GM12801 (cell line): ENCODE results near the gene MPZL3.

Experiments
- TF ChIP-seq, protein P1 (sequence below): IDR thresholded peaks from one replicate; pipeline ENCODE4 v1.5.1; 2011; ENCODE audit warnings: control low read depth; ENCODE audit not compliant: insufficient read length; ENCODE audit errors: extremely low read depth

The MPZL3 gene, protein sequence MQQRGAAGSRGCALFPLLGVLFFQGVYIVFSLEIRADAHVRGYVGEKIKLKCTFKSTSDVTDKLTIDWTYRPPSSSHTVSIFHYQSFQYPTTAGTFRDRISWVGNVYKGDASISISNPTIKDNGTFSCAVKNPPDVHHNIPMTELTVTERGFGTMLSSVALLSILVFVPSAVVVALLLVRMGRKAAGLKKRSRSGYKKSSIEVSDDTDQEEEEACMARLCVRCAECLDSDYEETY

DNA sequence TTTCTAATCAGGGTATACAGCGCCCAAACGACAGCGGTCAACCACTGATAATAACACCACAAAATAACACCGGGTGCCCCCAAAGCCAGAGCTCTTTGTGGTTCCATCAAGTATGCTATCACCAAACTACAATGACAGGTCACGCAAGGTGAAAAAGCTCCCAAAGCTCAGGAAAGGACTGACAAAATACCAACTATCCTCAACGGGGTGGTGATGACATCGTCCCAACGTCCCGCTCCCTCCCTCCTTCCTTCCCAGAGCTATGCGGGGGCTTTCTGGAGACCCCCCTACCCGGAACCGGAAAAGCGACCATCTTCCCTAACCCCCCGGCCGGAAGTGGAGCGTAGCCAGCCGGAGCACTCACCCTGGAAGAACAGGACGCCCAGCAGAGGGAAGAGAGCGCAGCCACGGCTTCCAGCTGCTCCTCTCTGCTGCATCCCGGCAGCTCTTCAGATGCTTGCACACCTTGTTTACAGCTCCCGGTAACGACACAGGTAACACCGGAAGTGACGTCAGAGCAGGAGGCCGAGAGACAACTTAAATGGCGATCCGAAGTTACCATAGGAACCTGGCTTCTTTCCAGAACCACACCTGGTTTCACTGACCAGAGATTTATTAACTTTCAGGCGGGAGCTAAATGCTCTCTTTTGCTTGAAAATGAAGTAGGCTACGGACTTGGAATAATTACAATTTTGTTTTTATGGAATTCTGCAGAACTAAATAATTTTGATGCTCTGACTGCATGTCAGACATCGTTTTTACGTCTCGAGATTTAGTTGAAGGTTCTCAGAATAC lies at the start of gene MPZL3:
TSS of gene MPZL3 (minus strand) at position 508 of the 795 bp plus-strand sequence. CDS start at position 437, 71 bp downstream.
- TF ChIP-seq, protein P1, sequence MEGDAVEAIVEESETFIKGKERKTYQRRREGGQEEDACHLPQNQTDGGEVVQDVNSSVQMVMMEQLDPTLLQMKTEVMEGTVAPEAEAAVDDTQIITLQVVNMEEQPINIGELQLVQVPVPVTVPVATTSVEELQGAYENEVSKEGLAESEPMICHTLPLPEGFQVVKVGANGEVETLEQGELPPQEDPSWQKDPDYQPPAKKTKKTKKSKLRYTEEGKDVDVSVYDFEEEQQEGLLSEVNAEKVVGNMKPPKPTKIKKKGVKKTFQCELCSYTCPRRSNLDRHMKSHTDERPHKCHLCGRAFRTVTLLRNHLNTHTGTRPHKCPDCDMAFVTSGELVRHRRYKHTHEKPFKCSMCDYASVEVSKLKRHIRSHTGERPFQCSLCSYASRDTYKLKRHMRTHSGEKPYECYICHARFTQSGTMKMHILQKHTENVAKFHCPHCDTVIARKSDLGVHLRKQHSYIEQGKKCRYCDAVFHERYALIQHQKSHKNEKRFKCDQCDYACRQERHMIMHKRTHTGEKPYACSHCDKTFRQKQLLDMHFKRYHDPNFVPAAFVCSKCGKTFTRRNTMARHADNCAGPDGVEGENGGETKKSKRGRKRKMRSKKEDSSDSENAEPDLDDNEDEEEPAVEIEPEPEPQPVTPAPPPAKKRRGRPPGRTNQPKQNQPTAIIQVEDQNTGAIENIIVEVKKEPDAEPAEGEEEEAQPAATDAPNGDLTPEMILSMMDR: no peak

DNA sequence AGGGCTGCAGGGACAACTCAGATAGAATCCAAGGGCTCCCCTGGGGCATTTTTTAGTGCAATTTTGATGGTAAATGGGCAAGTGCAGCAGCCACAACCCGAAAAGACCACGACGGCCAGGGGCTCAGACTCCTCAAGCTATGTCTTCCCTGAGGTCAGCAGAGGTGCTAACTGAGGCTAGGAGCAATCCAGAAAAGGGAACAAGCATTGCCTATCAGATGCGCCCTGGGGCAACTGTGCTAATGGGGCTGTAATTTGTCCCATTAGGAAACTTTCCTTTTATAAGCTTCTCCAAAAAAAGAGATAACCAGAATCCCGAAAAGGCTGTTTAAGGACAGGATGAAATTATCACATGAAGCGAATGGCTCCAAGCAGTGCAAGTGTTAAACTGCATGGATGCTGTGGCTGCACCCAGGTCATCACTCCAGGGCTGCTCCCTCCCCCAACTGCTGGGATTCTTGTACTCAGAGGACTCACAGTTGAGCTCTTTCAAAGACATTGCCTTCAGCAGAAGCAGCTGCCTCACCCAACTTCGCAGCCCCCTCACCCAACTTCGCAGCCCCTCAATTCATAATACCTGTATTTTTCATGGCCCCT lies 49.5 kb upstream of the MPZL3 start:
- TF ChIP-seq, protein P1: no peak

DNA sequence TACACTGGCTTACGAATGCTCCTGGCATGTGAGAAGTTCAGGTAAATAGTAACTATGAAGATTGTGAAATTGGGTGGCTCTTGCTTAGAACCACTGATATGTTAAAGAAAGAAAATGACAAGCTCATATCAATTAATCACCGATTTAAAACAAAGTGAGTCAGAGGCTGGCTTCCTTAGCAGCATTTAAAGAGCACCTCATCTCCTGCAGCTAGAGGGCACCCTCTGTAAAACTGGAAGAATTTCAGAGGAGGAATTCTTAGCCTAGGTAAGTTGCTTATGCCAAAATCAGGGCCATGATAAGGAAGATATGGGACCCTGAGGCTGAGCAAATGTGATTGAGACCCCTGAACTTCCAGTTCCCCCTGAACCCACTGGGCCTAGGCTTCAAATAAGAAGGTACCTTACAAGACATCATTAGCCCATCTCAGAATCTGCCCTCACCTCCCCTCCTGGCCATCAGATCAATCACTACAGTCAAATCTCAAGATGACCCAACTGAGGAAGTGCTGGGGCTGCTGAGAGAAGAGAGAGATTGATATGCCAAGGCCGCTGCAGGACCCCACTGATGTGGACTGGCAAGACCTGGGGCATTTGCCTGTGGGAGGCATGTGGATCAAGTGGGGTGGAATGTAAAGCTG lies 43.8 kb upstream of the MPZL3 start:
- TF ChIP-seq, protein P1: no peak

DNA sequence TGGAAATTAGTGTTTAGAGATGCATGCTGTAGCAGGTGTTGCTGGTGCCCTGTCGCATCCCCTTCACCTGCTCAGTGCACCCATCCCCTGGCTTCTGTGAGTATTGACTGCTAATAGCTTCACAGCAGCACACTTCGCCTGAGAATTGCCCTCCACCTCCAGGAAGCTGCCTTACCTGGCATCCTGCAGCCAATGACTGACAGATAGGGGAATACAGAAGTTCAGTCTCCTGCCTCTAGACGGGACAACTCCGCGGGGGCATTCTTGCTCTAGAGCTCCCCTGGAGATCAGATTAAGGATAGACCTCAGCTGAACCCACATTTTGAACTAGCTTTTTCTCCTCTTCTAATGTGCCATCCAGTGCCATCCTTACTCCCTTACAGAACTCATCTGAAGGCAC lies 43.0 kb upstream of the MPZL3 start:
- TF ChIP-seq, protein P1: no peak

DNA sequence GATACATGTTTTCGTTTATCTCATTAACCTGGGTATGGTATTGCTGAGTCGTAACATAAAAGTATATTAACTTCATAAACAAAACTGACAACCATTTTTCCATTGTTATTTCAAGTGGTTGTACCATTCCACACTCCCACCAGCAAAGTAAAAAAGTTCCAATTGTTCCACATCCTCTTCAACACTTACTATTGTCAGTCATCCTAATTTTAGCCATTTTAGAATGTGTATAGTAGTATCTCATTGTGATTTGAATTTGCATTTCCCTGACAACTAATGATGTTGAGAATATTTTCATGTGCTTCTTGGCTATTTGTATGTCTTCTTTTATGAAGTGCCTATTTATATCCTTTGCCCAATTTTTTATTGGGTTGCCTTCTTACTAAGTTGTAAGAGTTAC lies 41.9 kb upstream of the MPZL3 start:
- TF ChIP-seq, protein P1: no peak

DNA sequence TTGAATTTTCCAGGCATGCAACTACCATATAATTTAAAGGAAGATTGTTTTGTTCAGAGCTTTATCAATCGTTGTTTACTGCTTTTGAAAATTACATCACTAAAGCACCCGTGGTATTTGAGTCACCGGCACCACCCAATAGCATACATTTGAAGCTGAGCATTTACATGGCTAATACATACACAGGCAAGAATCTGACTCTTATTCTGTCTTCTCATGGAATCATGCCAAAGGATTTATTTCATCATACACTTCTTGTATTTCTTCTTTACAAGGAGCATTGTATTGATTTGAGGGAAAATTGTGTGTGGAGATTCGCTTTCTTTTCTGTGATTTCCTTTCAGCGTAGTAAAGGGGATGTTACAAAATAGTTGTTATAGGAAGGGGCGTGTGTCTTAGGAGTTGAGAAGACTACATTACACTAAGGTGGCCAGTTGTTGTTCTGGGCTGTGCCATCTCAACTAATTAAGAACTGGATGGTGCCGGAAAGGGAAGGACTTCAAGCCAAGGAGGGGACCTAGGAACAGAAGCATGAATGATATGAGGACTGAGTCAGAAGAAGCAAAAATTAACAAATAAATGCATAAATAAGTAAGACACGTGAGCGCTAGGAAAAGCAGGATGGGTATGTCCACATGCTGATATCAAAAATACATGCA lies 39.4 kb upstream of the MPZL3 start:
- TF ChIP-seq, protein P1: no peak
